Suprapubic skin (tissue), 4 donors: Measurements from ENCODE around the gene C15orf61. TPM values are rescaled to one million over a fixed set of nuclear protein-coding genes. Genes with fewer than 3 reads are reported as not detected.

Experiments used
- DNase-seq, 2 donors: peaks; one replicate each; pipeline ENCODE4 v3.0.0-alpha.2; 2019; ENCODE audit warnings: low spot score in 2 of 2
- H3K27ac ChIP-seq: fragments of 200-600 bp; sonication (generic); one replicate; pipeline ENCODE4 v1.5.1; 2019
- H3K27me3 ChIP-seq: fragments of 200-600 bp; sonication (generic); one replicate; pipeline ENCODE4 v1.5.1; 2019
- H3K36me3 ChIP-seq: fragments of 200-600 bp; sonication (generic); one replicate; pipeline ENCODE4 v1.5.1; 2019
- H3K4me1 ChIP-seq: fragments of 200-600 bp; sonication (generic); one replicate; pipeline ENCODE4 v1.5.1; 2019
- H3K4me3 ChIP-seq: fragments of 200-600 bp; sonication (generic); one replicate; pipeline ENCODE4 v1.5.1; 2019; ENCODE audit warnings: mild to moderate bottlenecking
- H3K9me3 ChIP-seq: fragments of 200-600 bp; sonication (generic); one replicate; pipeline ENCODE4 v1.5.1; 2019
- EP300 ChIP-seq: sonication (generic); formaldehyde crosslinking; IDR thresholded peaks from one replicate; pipeline ENCODE4 v1.6.1; 2017; ENCODE audit warnings: antibody characterized with exemption
- POLR2A ChIP-seq, 2 donors: fragments of 450-650 bp; IDR thresholded peaks; one replicate each; pipeline ENCODE4 v1.6.1; 2017; ENCODE audit warnings: antibody characterized with exemption in 2 of 2, mild to moderate bottlenecking in 2 of 2, moderate library complexity in 2 of 2
- POLR2AphosphoS5 ChIP-seq, 3 donors: sonication (generic); formaldehyde crosslinking; IDR thresholded peaks; one replicate each; pipeline ENCODE4 v1.6.1; 2017; ENCODE audit warnings: antibody characterized with exemption in 3 of 3
- WGBS: methylation state at CpG from one replicate; pipeline ENCODE4 v1.1.5; 2018; 5-methylcytosine and 5-hydroxymethylcytosine counted together
- total RNA-seq, 4 donors: library from RNA; depleted of rRNA; stranded (reverse); fragments of >200 nt; gene quantifications; one replicate each; pipeline ENCODE4 v1.1.0, GENCODE V29; 2016
- TF ChIP-seq, protein P1 (sequence below), 2 donors: fragments of 200-600 bp in 1 of 2; fragments of 450-650 bp in 1 of 2; sonication (generic) in 1 of 2; IDR thresholded peaks; one replicate each; pipeline ENCODE4 v1.5.1; 2016 to 2019; ENCODE audit warnings: antibody characterized with exemption in 2 of 2, mild to moderate bottlenecking in 1 of 2, moderate library complexity in 1 of 2

C15orf61 gene
- total RNA-seq, 4 donors from 2014 or later = 12.8 to 23.6 (median 16.8) TPM

GRCh38 chr15:67542420-67543347 is 21.8 kb downstream of the C15orf61 start, which contains the start of gene MAP2K5:
Gene MAP2K5, plus strand, starts transcription at chr15:67542703. Its CDS starts 633 bp downstream, at chr15:67543336.
- under 1% methylated on average over 75 of the region's 91 CpGs for WGBS
- Histone ChIP-seq H3K9me3 (no peaks in the 10 kb centered on the region), H3K36me3 (peaks cover 8% of the 10 kb centered on the region), H3K4me3 (peak within 1 kb of the TSS; percentile 91), H3K4me1 (peaks cover 33% of the 10 kb centered on the region), H3K27ac (peak within 1 kb of the TSS; percentile 90), H3K27me3 (no peaks in the 10 kb centered on the region)
- TF ChIP-seq POLR2A (IDR thresholded peaks at IDR 0.05) (peak in 1 of 2 donors; percentile 63), POLR2AphosphoS5 (IDR thresholded peaks at IDR 0.05) (no peak)
- DNase-seq = peak; percentile 91 to 93

DNA sequence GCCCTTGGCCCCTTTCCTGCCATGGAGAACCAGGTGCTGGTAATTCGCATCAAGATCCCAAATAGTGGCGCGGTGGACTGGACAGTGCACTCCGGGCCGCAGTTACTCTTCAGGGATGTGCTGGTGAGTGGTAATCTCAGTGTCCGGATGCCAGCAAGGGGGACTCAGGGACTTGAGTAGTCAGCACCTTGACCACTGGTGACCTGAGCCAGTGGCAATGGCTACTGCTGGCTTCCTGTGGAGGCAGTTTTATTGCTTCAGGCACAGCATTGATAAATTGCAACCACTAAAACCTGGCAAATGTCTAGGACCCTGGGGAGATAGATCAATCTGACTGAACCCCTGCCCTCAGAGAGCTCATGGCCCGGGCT is 22.4 kb downstream of the C15orf61 start:
- Histone ChIP-seq H3K4me3 (peak overlapping the region; percentile 91), H3K27ac (peak overlapping the region; percentile 90), H3K9me3 (no peaks in the 10 kb centered on the region), H3K36me3 (peaks cover 8% of the 10 kb centered on the region), H3K27me3 (no peaks in the 10 kb centered on the region), H3K4me1 (peaks cover 38% of the 10 kb centered on the region)
- WGBS = 38% methylated on average over 2 of the region's 7 CpGs
- peak in 1 of 2 donors; percentile 64 for DNase-seq
- TF ChIP-seq, protein P1, sequence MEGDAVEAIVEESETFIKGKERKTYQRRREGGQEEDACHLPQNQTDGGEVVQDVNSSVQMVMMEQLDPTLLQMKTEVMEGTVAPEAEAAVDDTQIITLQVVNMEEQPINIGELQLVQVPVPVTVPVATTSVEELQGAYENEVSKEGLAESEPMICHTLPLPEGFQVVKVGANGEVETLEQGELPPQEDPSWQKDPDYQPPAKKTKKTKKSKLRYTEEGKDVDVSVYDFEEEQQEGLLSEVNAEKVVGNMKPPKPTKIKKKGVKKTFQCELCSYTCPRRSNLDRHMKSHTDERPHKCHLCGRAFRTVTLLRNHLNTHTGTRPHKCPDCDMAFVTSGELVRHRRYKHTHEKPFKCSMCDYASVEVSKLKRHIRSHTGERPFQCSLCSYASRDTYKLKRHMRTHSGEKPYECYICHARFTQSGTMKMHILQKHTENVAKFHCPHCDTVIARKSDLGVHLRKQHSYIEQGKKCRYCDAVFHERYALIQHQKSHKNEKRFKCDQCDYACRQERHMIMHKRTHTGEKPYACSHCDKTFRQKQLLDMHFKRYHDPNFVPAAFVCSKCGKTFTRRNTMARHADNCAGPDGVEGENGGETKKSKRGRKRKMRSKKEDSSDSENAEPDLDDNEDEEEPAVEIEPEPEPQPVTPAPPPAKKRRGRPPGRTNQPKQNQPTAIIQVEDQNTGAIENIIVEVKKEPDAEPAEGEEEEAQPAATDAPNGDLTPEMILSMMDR (IDR thresholded peaks at IDR 0.05) = no peak
- TF ChIP-seq POLR2A (IDR thresholded peaks at IDR 0.05) (no peak), EP300 (no peak), POLR2AphosphoS5 (IDR thresholded peaks at IDR 0.05) (no peak)

DNA sequence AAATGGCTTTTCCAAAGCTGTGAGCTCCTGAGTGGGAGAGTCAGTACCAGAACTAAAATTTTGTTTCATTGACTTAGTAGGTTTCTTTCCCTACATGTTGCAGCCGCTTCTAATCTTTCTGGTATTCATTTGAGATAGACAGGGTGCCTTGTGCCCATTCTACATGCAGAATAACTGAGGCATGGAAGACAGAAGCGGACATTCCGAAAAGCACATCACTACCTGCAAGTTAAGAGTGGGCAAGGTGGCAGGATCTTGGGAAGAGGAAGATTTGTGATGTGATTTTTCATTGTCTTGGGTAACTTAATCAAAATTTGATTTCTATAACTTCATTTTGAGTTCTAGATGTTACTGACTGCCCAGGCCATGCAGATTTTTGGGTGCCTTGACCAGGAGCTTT is 23.5 kb downstream of the C15orf61 start:
- Histone ChIP-seq H3K27me3 (no peaks in the 10 kb centered on the region), H3K9me3 (no peaks in the 10 kb centered on the region), H3K4me3 (no peak overlapping the region), H3K4me1 (peaks cover 43% of the 10 kb centered on the region), H3K27ac (no peak overlapping the region), H3K36me3 (peaks cover 8% of the 10 kb centered on the region)
- WGBS = 79% methylated on average over 3 of the region's 3 CpGs
- TF ChIP-seq POLR2A (IDR thresholded peaks at IDR 0.05) (no peak), POLR2AphosphoS5 (IDR thresholded peaks at IDR 0.05) (no peak), EP300 (no peak)
- TF ChIP-seq, protein P1 (IDR thresholded peaks at IDR 0.05) = no peak
- no peak for DNase-seq

DNA sequence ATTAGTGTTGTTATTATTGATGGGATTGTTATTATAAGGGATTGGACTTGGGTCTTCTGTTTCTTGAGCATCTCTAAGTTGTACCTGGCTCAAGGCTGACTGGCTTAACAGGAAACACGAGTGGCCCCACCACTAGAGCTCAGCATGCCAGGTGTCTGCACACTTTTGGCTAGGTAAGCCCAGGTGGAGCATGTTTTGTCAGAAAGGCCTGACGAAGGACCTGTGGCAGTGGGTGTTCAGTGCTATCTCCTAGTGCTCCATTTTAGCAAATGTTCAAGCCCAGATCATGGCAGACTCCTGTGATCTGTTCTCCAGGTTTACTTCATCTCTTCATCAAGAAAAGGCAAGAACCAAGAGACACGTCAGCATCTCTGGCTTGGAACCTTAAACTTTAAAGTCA is 24.9 kb downstream of the C15orf61 start:
- H3K9me3 ChIP-seq = no peaks in the 10 kb centered on the region
- peaks cover 15% of the 10 kb centered on the region for H3K36me3 ChIP-seq
- H3K27me3 ChIP-seq = no peaks in the 10 kb centered on the region
- no peak overlapping the region for H3K27ac ChIP-seq
- TF ChIP-seq, protein P1 (IDR thresholded peaks at IDR 0.05) = no peak
- TF ChIP-seq EP300 (no peak), POLR2A (IDR thresholded peaks at IDR 0.05) (no peak), POLR2AphosphoS5 (IDR thresholded peaks at IDR 0.05) (no peak)
- peaks cover 43% of the 10 kb centered on the region for H3K4me1 ChIP-seq
- 68% methylated on average over 3 of the region's 3 CpGs for WGBS
- no peak overlapping the region for H3K4me3 ChIP-seq
- DNase-seq = no peak

GRCh38 chr15:67547064-67547463 is 26.1 kb downstream of the C15orf61 start:
- TF ChIP-seq POLR2A (IDR thresholded peaks at IDR 0.05) = no peak
- TF ChIP-seq EP300 = no peak
- no peak for TF ChIP-seq POLR2AphosphoS5 (IDR thresholded peaks at IDR 0.05)
- Histone ChIP-seq H3K27me3 (no peaks in the 10 kb centered on the region), H3K9me3 (no peaks in the 10 kb centered on the region), H3K4me3 (no peak overlapping the region), H3K27ac (no peak overlapping the region), H3K36me3 (peaks cover 22% of the 10 kb centered on the region), H3K4me1 (peaks cover 40% of the 10 kb centered on the region)
- 71% methylated on average over 2 of the region's 2 CpGs for WGBS
- no peak for DNase-seq

DNA sequence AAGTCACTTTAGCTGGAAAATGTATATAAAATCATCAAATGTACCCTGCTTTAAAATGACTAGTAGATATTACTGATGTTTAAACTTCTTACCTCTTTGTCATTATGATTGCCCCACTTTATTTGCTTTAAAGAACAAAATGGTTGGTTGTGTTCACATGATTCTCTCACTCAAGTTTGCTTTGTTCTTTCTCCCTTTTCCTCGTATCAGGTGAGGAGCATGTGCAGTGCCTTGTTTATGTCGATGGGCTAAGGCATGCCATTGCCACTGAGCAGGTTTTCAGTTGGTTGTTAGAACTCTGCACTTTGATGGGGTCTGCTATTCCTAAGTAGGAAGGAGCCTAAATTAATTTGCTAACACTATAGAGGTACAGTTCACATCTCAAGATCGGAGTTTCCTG is 26.9 kb downstream of the C15orf61 start:
- Histone ChIP-seq H3K9me3 (no peaks in the 10 kb centered on the region), H3K4me1 (peaks cover 40% of the 10 kb centered on the region), H3K27me3 (no peaks in the 10 kb centered on the region), H3K36me3 (peaks cover 22% of the 10 kb centered on the region), H3K4me3 (no peak overlapping the region), H3K27ac (no peak overlapping the region)
- TF ChIP-seq POLR2A (IDR thresholded peaks at IDR 0.05) (no peak), EP300 (no peak), POLR2AphosphoS5 (IDR thresholded peaks at IDR 0.05) (no peak)
- TF ChIP-seq, protein P1 (IDR thresholded peaks at IDR 0.05) = no peak
- 82% methylated on average over 3 of the region's 3 CpGs for WGBS
- no peak for DNase-seq
